SK-N-MC (cell line): ENCODE data around the gene QSER1.
"Not testable (repeated sequence)": the region's sequence is repeated elsewhere in the genome, so short reads cannot be mapped to it uniquely, and the experiment has no call there.

Experiments used
- DNase-seq: peaks from one replicate; pipeline ENCODE4 v3.0.0-alpha.2; 2011; ENCODE audit warnings: low read depth, low spot score
- H3K27ac ChIP-seq: fragments of 200-600 bp; sonication (generic); 2 replicates; pipeline ENCODE4 v1.5.1; 2016; ENCODE audit warnings: mixed run types
- H3K36me3 ChIP-seq: fragments of 200-600 bp; sonication (generic); 2 replicates; pipeline ENCODE4 v1.6.1; 2017; ENCODE audit warnings: antibody characterized with exemption, low read length, mixed read lengths; ENCODE audit not compliant: insufficient read depth
- H3K4me3 ChIP-seq: fragments of 200-600 bp; sonication (generic); 2 replicates; pipeline ENCODE4 v1.5.1; 2016
- H3K9ac ChIP-seq: fragments of 200-600 bp; sonication (generic); 2 replicates; pipeline ENCODE4 v1.8.0; 2017; ENCODE audit warnings: mixed run types, mixed read lengths; ENCODE audit not compliant: insufficient read length
- H3K9me3 ChIP-seq: fragments of 200-600 bp; sonication (generic); 2 replicates; pipeline ENCODE4 v1.6.1; 2017; ENCODE audit warnings: low read depth, mild to moderate bottlenecking, antibody characterized with exemption, low read length, moderate library complexity, mixed read lengths
- EZH2 ChIP-seq: fragments of 200-600 bp; sonication (generic); IDR thresholded peaks from one replicate; pipeline ENCODE4 v1.6.1; 2017; ENCODE audit warnings: antibody characterized with exemption
- FOXP2 ChIP-seq: optimal IDR thresholded peaks from 2 replicates; pipeline ENCODE3; 2011; ENCODE audit warnings: mild to moderate bottlenecking, moderate library complexity; ENCODE audit not compliant: insufficient read depth; ENCODE audit errors: extremely low read length, control extremely low read depth
- POLR2AphosphoS5 ChIP-seq: IDR thresholded peaks from 2 replicates; pipeline ENCODE4 v1.6.1; 2012; ENCODE audit warnings: mild to moderate bottlenecking, low read depth, low read length, borderline replicate concordance

The QSER1 gene

DNA sequence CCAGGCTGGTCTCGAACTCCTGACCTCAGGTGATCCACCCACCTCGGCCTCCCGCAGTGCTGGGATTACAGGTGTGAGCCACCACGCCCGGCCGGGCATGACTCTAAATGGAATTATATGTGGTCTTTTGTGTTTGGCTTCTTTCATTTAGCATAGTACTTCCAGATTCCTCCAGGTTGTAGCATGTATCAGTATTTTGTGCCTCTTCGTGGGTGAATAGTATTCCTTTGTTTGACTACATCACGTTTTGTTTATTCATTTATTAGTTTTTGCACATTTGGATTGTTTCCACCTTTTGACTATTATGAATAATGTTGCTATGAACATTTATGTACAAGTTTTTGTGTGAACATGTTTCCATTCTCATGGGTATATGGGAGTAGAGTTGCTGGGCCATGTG lies 24.4 kb downstream of the QSER1 start:
- no peak for DNase-seq
- TF ChIP-seq EZH2 (no peak), POLR2AphosphoS5 (no peak), FOXP2 (no peak)
- Histone ChIP-seq H3K36me3 (no peaks in the 10 kb centered on the region), H3K27ac (no peak overlapping the region), H3K9me3 (no peaks in the 10 kb centered on the region), H3K4me3 (no peak overlapping the region), H3K9ac (no peak overlapping the region)

DNA sequence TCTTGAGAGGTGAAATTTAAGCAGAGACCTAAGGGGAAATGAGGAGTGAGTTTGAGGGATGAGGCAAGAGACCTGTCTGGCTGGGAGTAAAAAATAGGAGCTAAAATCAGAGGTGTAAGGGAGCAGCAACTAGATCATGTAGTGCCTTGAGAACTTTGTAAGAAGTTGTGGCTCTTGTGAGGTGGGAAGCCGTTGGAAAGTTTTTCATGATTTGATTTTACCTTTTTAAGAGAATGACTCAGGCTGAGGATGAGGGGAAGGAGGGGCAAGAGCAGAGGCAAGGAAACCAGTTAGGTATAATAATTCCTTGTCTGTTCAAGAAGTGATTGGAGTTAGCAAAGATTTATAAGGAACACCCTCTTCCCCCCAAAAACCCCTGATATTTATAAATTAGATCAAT lies 25.8 kb downstream of the QSER1 start:
- Histone ChIP-seq H3K4me3 (no peak overlapping the region), H3K27ac (no peak overlapping the region), H3K9ac (no peak overlapping the region), H3K9me3 (no peaks in the 10 kb centered on the region), H3K36me3 (no peaks in the 10 kb centered on the region)
- TF ChIP-seq EZH2, result no peak
- no peak for TF ChIP-seq FOXP2
- no peak for TF ChIP-seq POLR2AphosphoS5
- DNase-seq, result no peak

DNA sequence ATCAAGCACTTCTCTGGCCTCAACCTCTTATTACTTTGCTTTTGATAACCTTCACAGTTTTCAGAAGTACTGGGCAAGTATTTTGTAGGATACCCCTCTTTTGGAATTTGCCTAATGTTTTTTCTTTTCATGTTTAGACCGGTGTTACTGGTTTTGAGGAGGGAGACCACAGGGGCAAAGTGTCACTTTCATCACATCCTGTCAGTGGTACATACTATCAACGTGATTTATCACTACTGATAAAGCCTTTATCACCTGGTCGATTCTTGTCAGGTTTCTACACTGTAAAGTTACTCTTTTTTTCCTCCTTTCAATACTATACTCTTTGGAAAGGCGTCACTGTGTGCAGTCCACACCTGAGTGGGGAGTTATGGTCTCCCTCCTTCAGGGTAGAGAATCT lies 26.7 kb downstream of the QSER1 start:
- Histone ChIP-seq H3K9me3 (no peaks in the 10 kb centered on the region), H3K27ac (no peak overlapping the region), H3K9ac (no peak overlapping the region), H3K4me3 (no peak overlapping the region), H3K36me3 (no peaks in the 10 kb centered on the region)
- no peak for DNase-seq
- TF ChIP-seq FOXP2, result no peak
- TF ChIP-seq EZH2, result no peak
- TF ChIP-seq POLR2AphosphoS5, result no peak

DNA sequence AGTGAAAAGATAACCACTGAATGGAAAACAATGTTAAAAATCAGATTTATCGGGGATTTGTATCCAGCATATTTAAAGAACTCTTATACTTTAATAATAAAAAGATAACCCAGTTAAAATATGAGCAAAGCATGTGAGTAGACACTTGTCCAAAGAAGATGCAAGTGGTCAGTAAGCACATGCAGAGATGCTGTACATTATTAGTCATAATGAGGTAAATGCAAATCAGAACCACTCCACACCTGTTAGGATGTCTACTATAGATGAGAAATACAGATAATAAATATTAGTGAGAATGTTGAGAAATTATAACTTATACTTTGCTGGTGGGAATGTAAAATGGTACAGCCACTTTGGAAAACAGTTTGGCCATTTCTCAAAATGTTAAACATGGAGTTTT lies 28.0 kb downstream of the QSER1 start:
- no peaks in the 10 kb centered on the region for H3K36me3 ChIP-seq
- H3K27ac ChIP-seq, result no peak overlapping the region
- no peak for DNase-seq
- H3K9me3 ChIP-seq, result no peaks in the 10 kb centered on the region
- H3K4me3 ChIP-seq, result no peak overlapping the region
- H3K9ac ChIP-seq, result no peak overlapping the region
- TF ChIP-seq EZH2 (no peak), FOXP2 (no peak), POLR2AphosphoS5 (no peak)

DNA sequence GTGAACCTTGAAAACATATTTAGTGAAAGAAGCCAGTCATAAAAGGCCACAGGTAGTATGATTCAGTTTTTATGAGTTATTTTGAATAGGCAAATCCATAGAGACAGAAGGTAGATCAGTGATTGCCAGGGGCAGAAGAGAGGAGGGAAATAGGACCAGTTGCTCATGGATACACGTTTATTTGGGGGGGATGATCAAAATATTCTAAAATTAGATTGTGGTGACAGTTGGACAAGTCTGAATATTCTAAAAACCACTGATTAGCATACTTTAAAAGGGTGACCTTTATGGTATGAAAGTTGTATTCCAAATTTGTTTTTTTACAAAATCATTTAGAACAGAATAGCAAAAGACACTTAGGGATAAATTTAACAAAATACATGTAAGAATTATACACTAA lies 28.6 kb downstream of the QSER1 start:
- Histone ChIP-seq H3K36me3 (no peaks in the 10 kb centered on the region), H3K9me3 (no peaks in the 10 kb centered on the region), H3K9ac (no peak overlapping the region), H3K4me3 (no peak overlapping the region), H3K27ac (no peak overlapping the region)
- TF ChIP-seq POLR2AphosphoS5 (no peak), EZH2 (no peak), FOXP2 (no peak)
- DNase-seq, result no peak

DNA sequence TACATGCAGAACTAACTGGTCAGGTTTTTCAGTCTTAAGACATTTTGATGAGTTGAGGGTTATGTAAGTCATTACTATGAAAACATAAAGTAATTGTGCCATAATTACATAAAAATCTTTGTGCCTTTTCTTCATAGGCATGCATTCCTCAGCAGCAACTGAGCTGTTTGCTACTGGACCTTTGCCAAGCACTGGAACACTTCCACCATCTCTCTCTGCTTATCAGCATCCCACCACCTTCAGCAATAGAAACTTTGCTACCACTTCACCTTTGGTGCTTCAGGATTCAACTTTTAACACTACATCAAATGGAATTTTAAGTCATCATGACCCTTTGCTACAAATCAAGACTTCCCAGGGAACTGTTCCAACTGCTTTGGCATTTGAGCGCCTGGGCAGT lies 39.0 kb downstream of the QSER1 start:
- TF ChIP-seq FOXP2 (no peak), EZH2 (no peak), POLR2AphosphoS5 (no peak)
- Histone ChIP-seq H3K9ac (no peak overlapping the region), H3K4me3 (no peak overlapping the region), H3K27ac (no peak overlapping the region), H3K9me3 (no peaks in the 10 kb centered on the region), H3K36me3 (peaks cover 38% of the 10 kb centered on the region)
- DNase-seq, result no peak

DNA sequence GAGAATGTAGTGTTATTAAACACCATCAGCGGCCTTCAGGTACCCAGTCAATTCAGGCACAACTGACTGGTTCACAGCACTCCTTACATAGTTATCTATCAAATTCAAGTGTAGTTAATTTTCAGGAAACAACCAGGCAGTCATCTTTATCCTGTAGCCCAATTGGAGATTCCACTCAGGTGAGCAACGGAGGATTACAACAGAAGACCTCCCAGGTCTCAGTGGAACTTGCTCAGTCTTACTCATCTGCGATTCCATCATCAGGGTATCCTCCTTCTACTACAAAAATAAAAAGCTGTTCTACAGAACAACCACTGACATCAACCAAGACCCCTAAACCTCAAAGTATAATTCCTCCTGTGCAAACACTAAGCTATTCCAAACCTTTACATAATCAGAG lies 39.6 kb downstream of the QSER1 start:
- no peak for TF ChIP-seq FOXP2
- TF ChIP-seq POLR2AphosphoS5, result no peak
- TF ChIP-seq EZH2, result no peak
- Histone ChIP-seq H3K27ac (no peak overlapping the region), H3K36me3 (peaks cover 39% of the 10 kb centered on the region), H3K9me3 (no peaks in the 10 kb centered on the region), H3K4me3 (no peak overlapping the region), H3K9ac (no peak overlapping the region)
- DNase-seq, result no peak

DNA sequence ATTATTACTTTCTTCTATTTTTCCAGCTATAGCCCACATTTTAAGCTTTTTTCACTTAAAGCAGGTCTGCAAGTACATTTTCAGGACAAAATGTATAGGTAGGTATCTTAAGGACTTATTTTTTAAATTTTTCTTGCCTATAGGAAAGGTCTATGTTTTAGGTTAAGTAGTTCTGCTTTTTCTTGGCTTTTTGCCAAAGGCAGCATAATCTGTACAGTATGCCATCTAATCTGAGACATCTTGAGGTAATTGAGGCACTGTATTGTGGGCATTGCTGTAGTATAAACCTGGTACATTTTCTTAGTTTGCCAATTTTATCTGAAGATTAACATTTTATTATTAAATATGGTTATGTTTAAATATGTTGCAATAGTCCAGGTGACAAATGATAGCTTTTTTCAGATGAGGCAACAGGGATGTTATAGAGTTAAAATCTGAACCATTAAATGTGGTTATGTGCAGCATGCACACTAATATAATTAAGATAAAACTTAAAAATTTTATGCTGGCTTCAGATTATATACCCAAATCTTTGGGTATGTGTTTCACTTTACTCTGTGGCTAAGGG lies 42.9 kb downstream of the QSER1 start:
- Histone ChIP-seq H3K4me3 (no peak overlapping the region), H3K27ac (no peak overlapping the region), H3K36me3 (peaks cover 39% of the 10 kb centered on the region), H3K9me3 (no peaks in the 10 kb centered on the region), H3K9ac (no peak overlapping the region)
- no peak for DNase-seq
- TF ChIP-seq FOXP2, result no peak

DNA sequence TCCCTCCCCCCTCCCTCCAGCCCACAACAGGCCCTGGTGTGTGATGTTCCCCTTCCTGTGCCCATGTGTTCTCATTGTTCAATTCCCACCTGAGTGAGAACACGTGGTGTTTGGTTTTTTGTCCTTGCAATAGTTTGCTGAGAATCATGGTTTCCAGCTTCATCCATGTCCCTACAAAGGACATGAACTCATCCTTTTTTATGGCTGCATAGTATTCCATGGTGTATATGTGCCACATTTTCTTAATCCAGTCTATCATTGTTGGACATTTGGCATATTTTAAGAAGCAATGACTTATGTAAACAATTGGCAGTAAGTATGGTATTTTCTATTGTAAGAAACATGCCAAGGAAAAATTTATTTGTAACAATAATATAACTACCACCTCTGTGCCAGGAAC lies 43.6 kb downstream of the QSER1 start:
- not testable (repeated sequence) for H3K27ac ChIP-seq, H3K9me3 ChIP-seq, H3K9ac ChIP-seq, H3K4me3 ChIP-seq, DNase-seq
- H3K36me3 ChIP-seq, result peaks cover 39% of the 10 kb centered on the region

DNA sequence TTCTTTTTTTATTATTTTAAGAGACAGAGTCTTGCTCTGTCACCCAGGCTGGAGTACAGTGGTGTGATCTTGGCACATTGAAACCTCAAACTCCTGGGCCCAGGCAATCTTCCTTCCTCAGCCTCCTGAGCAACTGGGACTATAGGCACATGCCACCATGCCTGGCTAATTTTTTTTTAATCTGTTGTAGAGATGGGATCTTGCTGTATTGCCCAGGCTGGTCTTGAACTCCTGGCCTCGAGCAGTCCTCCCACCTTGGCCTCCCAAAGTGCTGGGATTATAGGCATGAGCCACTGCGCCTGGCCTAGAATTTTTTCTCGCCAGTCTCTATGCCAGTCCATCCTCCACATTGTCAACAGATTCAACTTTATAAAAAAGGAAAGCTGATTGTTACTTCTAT lies 44.7 kb downstream of the QSER1 start:
- not testable (repeated sequence) for H3K9ac ChIP-seq, H3K9me3 ChIP-seq, DNase-seq, H3K4me3 ChIP-seq, H3K27ac ChIP-seq
- peaks cover 30% of the 10 kb centered on the region for H3K36me3 ChIP-seq
